Breast epithelium (tissue), 3 donors: ENCODE measurements around the gene ZNF778.

Experiments used
- POLR2A ChIP-seq: fragments of 450-650 bp; IDR thresholded peaks from one replicate; pipeline ENCODE4 v1.6.1; 2016; ENCODE audit warnings: antibody characterized with exemption, mild to moderate bottlenecking, moderate library complexity
- POLR2AphosphoS5 ChIP-seq, 3 donors: sonication (generic); formaldehyde crosslinking; IDR thresholded peaks; one replicate each; pipeline ENCODE4 v1.6.1; 2017; ENCODE audit warnings: antibody characterized with exemption in 3 of 3
- TF ChIP-seq, protein P1 (sequence below), 3 donors: fragments of 450-650 bp; IDR thresholded peaks; one replicate each; pipeline ENCODE4 v1.5.1; 2016 to 2017; ENCODE audit warnings: antibody characterized with exemption in 3 of 3, mild to moderate bottlenecking in 3 of 3, moderate library complexity in 3 of 3

- TF ChIP-seq POLR2A = no peak
- TF ChIP-seq, protein P1, sequence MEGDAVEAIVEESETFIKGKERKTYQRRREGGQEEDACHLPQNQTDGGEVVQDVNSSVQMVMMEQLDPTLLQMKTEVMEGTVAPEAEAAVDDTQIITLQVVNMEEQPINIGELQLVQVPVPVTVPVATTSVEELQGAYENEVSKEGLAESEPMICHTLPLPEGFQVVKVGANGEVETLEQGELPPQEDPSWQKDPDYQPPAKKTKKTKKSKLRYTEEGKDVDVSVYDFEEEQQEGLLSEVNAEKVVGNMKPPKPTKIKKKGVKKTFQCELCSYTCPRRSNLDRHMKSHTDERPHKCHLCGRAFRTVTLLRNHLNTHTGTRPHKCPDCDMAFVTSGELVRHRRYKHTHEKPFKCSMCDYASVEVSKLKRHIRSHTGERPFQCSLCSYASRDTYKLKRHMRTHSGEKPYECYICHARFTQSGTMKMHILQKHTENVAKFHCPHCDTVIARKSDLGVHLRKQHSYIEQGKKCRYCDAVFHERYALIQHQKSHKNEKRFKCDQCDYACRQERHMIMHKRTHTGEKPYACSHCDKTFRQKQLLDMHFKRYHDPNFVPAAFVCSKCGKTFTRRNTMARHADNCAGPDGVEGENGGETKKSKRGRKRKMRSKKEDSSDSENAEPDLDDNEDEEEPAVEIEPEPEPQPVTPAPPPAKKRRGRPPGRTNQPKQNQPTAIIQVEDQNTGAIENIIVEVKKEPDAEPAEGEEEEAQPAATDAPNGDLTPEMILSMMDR (IDR thresholded peaks at IDR 0.05) = no peak
- no peak for TF ChIP-seq POLR2AphosphoS5 (IDR thresholded peaks at IDR 0.05)
Observed at GRCh38 chr16:89270666-89271345, 53.3 kb downstream of the ZNF778 start.
